DOHH2 (cell line): ENCODE data around the gene CWC15.

Source experiments
- EZH2phosphoT487 ChIP-seq: fragments of 200-600 bp; sonication (generic); IDR thresholded peaks from 2 replicates; pipeline ENCODE4 v1.6.1; 2017; ENCODE audit warnings: borderline replicate concordance, mild to moderate bottlenecking, antibody characterized with exemption, low read length, moderate library complexity, mixed read lengths
- TF ChIP-seq, protein P1 (sequence below): fragments of 200-600 bp; sonication (generic); IDR thresholded peaks from one replicate; pipeline ENCODE4 v1.5.1; 2014; ENCODE audit warnings: antibody characterized with exemption, mild to moderate bottlenecking, low read depth, low read length; ENCODE audit not compliant: poor library complexity, severe bottlenecking

DNA sequence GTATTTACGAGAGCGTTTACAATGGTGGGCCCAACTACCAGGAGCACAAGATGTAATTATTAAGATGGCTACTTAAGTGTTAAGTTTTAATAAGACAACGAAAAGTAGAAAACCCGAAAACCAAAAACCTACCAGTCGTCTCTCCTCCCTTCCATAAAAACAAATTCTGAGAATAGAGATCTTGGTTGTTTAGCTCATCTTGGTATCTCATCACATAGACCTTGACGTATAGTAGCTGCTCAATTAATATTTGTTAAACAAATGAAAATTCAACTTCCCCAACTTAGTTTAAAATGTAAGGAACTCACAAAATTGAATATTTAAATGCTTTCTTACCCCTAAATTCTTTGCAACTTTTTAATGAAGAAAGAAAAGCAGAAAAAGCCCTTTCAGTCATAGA lies 822 bp upstream of the CWC15 start:
- TF ChIP-seq, protein P1, sequence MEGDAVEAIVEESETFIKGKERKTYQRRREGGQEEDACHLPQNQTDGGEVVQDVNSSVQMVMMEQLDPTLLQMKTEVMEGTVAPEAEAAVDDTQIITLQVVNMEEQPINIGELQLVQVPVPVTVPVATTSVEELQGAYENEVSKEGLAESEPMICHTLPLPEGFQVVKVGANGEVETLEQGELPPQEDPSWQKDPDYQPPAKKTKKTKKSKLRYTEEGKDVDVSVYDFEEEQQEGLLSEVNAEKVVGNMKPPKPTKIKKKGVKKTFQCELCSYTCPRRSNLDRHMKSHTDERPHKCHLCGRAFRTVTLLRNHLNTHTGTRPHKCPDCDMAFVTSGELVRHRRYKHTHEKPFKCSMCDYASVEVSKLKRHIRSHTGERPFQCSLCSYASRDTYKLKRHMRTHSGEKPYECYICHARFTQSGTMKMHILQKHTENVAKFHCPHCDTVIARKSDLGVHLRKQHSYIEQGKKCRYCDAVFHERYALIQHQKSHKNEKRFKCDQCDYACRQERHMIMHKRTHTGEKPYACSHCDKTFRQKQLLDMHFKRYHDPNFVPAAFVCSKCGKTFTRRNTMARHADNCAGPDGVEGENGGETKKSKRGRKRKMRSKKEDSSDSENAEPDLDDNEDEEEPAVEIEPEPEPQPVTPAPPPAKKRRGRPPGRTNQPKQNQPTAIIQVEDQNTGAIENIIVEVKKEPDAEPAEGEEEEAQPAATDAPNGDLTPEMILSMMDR = no peak
- no peak for TF ChIP-seq EZH2phosphoT487
